ENCODE results near the gene LRSAM1.
A peak's percentile ranks its signal among the peaks of the same experiment; 100 is the strongest.
"Not testable (repeated sequence)": the region's sequence is repeated elsewhere in the genome, so short reads cannot be mapped to it uniquely, and the experiment has no call there.

LRSAM1 gene

GRCh38 chr9:127463911-127464310, 12.6 kb downstream of the LRSAM1 start:
- no CpG with 5 or more reads among the region's 7 CpGs for WGBS (ENCODE audit: extremely low coverage, insufficient coverage, insufficient read length)
- Histone ChIP-seq H3K4me1 (ENCODE audit: control insufficient read depth in 1 of 2, insufficient read depth in 2 of 2, low read length in 2 of 2) (peaks cover 15 to 17% of the 10 kb centered on the region in 2 experiments), H2BK5ac (ENCODE audit: low read depth, low read length, poor library complexity) (no peak overlapping the region), H3K27me3 (ENCODE audit: insufficient read depth, low read length) (no peaks in the 10 kb centered on the region), H3K9me3 (ENCODE audit: insufficient read depth, low read depth, low read length) (no peaks in the 10 kb centered on the region), H4K12ac (ENCODE audit: low read depth, low read length) (no peak overlapping the region), H3K9ac (ENCODE audit: low read length) (no peak overlapping the region), H3K79me1 (ENCODE audit: low read length) (no peaks in the 10 kb centered on the region), H3K36me3 (ENCODE audit: control insufficient read depth in 1 of 2, insufficient read depth in 2 of 2, low read length in 2 of 2) (peaks cover 29 to 44% of the 10 kb centered on the region in 2 experiments), H3K27ac (ENCODE audit: low read depth, low read length) (peak overlapping the region; percentile 24), H2AK5ac (ENCODE audit: low read length) (no peak overlapping the region), H3K14ac (ENCODE audit: low read length) (no peak overlapping the region), H3K23ac (ENCODE audit: low read length) (no peak overlapping the region), H3K4me2 (ENCODE audit: low read length) (no peak overlapping the region), H2BK12ac (ENCODE audit: low read length) (no peak overlapping the region), H2BK120ac (ENCODE audit: insufficient read depth, low read length, poor library complexity) (no peak overlapping the region), H3K4ac (ENCODE audit: low read depth, low read length) (no peak overlapping the region), H4K91ac (ENCODE audit: low read depth, low read length) (no peak overlapping the region), H3K79me2 (ENCODE audit: control insufficient read depth, insufficient read depth, low read length, poor library complexity) (no peaks in the 10 kb centered on the region), H3K4me3 (ENCODE audit: low read depth, low read length) (no peak overlapping the region), H4K8ac (ENCODE audit: low read depth, low read length) (no peak overlapping the region), H3K18ac (ENCODE audit: low read length) (no peak overlapping the region), H2AFZ (ENCODE audit: insufficient read depth, low read length, poor library complexity) (no peak overlapping the region)
- DNase-seq: no peak

- H3K27me3 ChIP-seq (ENCODE audit: insufficient read depth, low read length); H3K9me3 ChIP-seq (ENCODE audit: insufficient read depth, low read depth, low read length); H4K8ac ChIP-seq (ENCODE audit: low read depth, low read length); H2AK5ac ChIP-seq (ENCODE audit: low read length); H4K12ac ChIP-seq (ENCODE audit: low read depth, low read length); H3K27ac ChIP-seq (ENCODE audit: low read depth, low read length); H3K79me2 ChIP-seq (ENCODE audit: control insufficient read depth, insufficient read depth, low read length, poor library complexity); H3K18ac ChIP-seq (ENCODE audit: low read length); H2BK120ac ChIP-seq (ENCODE audit: insufficient read depth, low read length, poor library complexity); H3K4me3 ChIP-seq (ENCODE audit: low read depth, low read length); DNase-seq; H3K4me2 ChIP-seq (ENCODE audit: low read length); H2BK12ac ChIP-seq (ENCODE audit: low read length); H3K23ac ChIP-seq (ENCODE audit: low read length); H3K4ac ChIP-seq (ENCODE audit: low read depth, low read length); H3K79me1 ChIP-seq (ENCODE audit: low read length); H2AFZ ChIP-seq (ENCODE audit: insufficient read depth, low read length, poor library complexity); H3K14ac ChIP-seq (ENCODE audit: low read length); H4K91ac ChIP-seq (ENCODE audit: low read depth, low read length); H3K9ac ChIP-seq (ENCODE audit: low read length); H2BK5ac ChIP-seq (ENCODE audit: low read depth, low read length, poor library complexity): not testable (repeated sequence)
- no CpG with 5 or more reads among the region's 5 CpGs for WGBS (ENCODE audit: extremely low coverage, insufficient coverage, insufficient read length)
- peaks cover 11 to 31% of the 10 kb centered on the region in 2 experiments for H3K36me3 ChIP-seq (ENCODE audit: control insufficient read depth in 1 of 2, insufficient read depth in 2 of 2, low read length in 2 of 2)
- peaks cover 15 to 17% of the 10 kb centered on the region in 2 experiments for H3K4me1 ChIP-seq (ENCODE audit: control insufficient read depth in 1 of 2, insufficient read depth in 2 of 2, low read length in 2 of 2)
Measured at GRCh38 chr9:127466407-127466917, 15.2 kb downstream of the LRSAM1 start.

GRCh38 chr9:127467621-127468020, 16.3 kb downstream of the LRSAM1 start:
- WGBS (ENCODE audit: extremely low coverage, insufficient coverage, insufficient read length): no CpG with 5 or more reads among the region's 14 CpGs
- no peaks in the 10 kb centered on the region for H3K27me3 ChIP-seq (ENCODE audit: insufficient read depth, low read length)
- no peak overlapping the region for H3K23ac ChIP-seq (ENCODE audit: low read length)
- no peaks in the 10 kb centered on the region for H3K9me3 ChIP-seq (ENCODE audit: insufficient read depth, low read depth, low read length)
- H4K12ac ChIP-seq (ENCODE audit: low read depth, low read length): no peak overlapping the region
- H2AK5ac ChIP-seq (ENCODE audit: low read length): no peak overlapping the region
- H3K27ac ChIP-seq (ENCODE audit: low read depth, low read length): no peak overlapping the region
- H3K4me2 ChIP-seq (ENCODE audit: low read length): no peak overlapping the region
- H2AFZ ChIP-seq (ENCODE audit: insufficient read depth, low read length, poor library complexity): no peak overlapping the region
- H2BK120ac ChIP-seq (ENCODE audit: insufficient read depth, low read length, poor library complexity): no peak overlapping the region
- no peak overlapping the region for H2BK12ac ChIP-seq (ENCODE audit: low read length)
- H2BK5ac ChIP-seq (ENCODE audit: low read depth, low read length, poor library complexity): no peak overlapping the region
- H4K8ac ChIP-seq (ENCODE audit: low read depth, low read length): no peak overlapping the region
- H3K36me3 ChIP-seq (ENCODE audit: control insufficient read depth in 1 of 2, insufficient read depth in 2 of 2, low read length in 2 of 2): peaks cover 3 to 20% of the 10 kb centered on the region in 2 experiments
- H3K9ac ChIP-seq (ENCODE audit: low read length): no peak overlapping the region
- H3K14ac ChIP-seq (ENCODE audit: low read length): no peak overlapping the region
- H3K79me2 ChIP-seq (ENCODE audit: control insufficient read depth, insufficient read depth, low read length, poor library complexity): no peaks in the 10 kb centered on the region
- no peak overlapping the region for H4K91ac ChIP-seq (ENCODE audit: low read depth, low read length)
- H3K18ac ChIP-seq (ENCODE audit: low read length): no peak overlapping the region
- H3K4ac ChIP-seq (ENCODE audit: low read depth, low read length): no peak overlapping the region
- H3K4me1 ChIP-seq (ENCODE audit: control insufficient read depth in 1 of 2, insufficient read depth in 2 of 2, low read length in 2 of 2): peaks cover 15 to 16% of the 10 kb centered on the region in 2 experiments
- no peak overlapping the region for H3K4me3 ChIP-seq (ENCODE audit: low read depth, low read length)
- no peaks in the 10 kb centered on the region for H3K79me1 ChIP-seq (ENCODE audit: low read length)
- DNase-seq: no peak

- Histone ChIP-seq H3K9me3 (ENCODE audit: insufficient read depth, low read depth, low read length) (no peaks in the 10 kb centered on the region), H3K79me1 (ENCODE audit: low read length) (no peaks in the 10 kb centered on the region), H4K12ac (ENCODE audit: low read depth, low read length) (no peak overlapping the region), H3K18ac (ENCODE audit: low read length) (no peak overlapping the region), H3K4me3 (ENCODE audit: low read depth, low read length) (no peak overlapping the region), H2BK120ac (ENCODE audit: insufficient read depth, low read length, poor library complexity) (no peak overlapping the region), H4K8ac (ENCODE audit: low read depth, low read length) (no peak overlapping the region), H2AK5ac (ENCODE audit: low read length) (no peak overlapping the region), H3K4me1 (ENCODE audit: control insufficient read depth in 1 of 2, insufficient read depth in 2 of 2, low read length in 2 of 2) (peaks cover 3% of the 10 kb centered on the region in 2 experiments), H3K36me3 (ENCODE audit: control insufficient read depth in 1 of 2, insufficient read depth in 2 of 2, low read length in 2 of 2) (peaks cover 4 to 22% of the 10 kb centered on the region in 2 experiments), H4K91ac (ENCODE audit: low read depth, low read length) (no peak overlapping the region), H2BK12ac (ENCODE audit: low read length) (no peak overlapping the region), H3K9ac (ENCODE audit: low read length) (no peak overlapping the region), H3K23ac (ENCODE audit: low read length) (no peak overlapping the region), H3K27ac (ENCODE audit: low read depth, low read length) (no peak overlapping the region), H3K4me2 (ENCODE audit: low read length) (no peak overlapping the region), H2AFZ (ENCODE audit: insufficient read depth, low read length, poor library complexity) (no peak overlapping the region), H3K27me3 (ENCODE audit: insufficient read depth, low read length) (no peaks in the 10 kb centered on the region), H3K14ac (ENCODE audit: low read length) (no peak overlapping the region), H2BK5ac (ENCODE audit: low read depth, low read length, poor library complexity) (no peak overlapping the region), H3K79me2 (ENCODE audit: control insufficient read depth, insufficient read depth, low read length, poor library complexity) (no peaks in the 10 kb centered on the region), H3K4ac (ENCODE audit: low read depth, low read length) (no peak overlapping the region)
- WGBS (ENCODE audit: extremely low coverage, insufficient coverage, insufficient read length): no CpG with 5 or more reads among the region's 3 CpGs
- no peak for DNase-seq
Measured at GRCh38 chr9:127470662-127471061, 19.4 kb downstream of the LRSAM1 start.
